Measurements from ENCODE around the gene GFOD1. TPM values are rescaled to one million over a fixed set of nuclear protein-coding genes. Genes with fewer than 3 reads are reported as not detected.

GFOD1 gene
- total RNA-seq, 1 experiment from 2014 or later: 6.1 TPM

GRCh38 chr6:13453153-13453552 lies 34.2 kb downstream of the GFOD1 start:
- H3K18ac ChIP-seq (ENCODE audit: insufficient read length, low read depth, low read length): no peak overlapping the region

More at GRCh38 chr6:13453153-13453552, 34.2 kb downstream of the GFOD1 start:
- Histone ChIP-seq H2BK20ac (ENCODE audit: low read depth, low read length, poor library complexity, severe bottlenecking) (no peak overlapping the region), H2AFZ (ENCODE audit: low read length) (no peak overlapping the region), H2BK15ac (ENCODE audit: low read depth, low read length) (no peak overlapping the region), H2BK12ac (ENCODE audit: insufficient read length, low read depth, low read length) (no peak overlapping the region), H3K9me3 (ENCODE audit: control insufficient read depth, low read depth, low read length) (no peaks in the 10 kb centered on the region), H3K4me2 (ENCODE audit: insufficient read depth, insufficient read length, low read length) (no peak overlapping the region), H3T11ph (ENCODE audit: low read length) (no peak overlapping the region), H3K27me3 (ENCODE audit: insufficient read depth, low read length) (no peaks in the 10 kb centered on the region), H3K4me1 (ENCODE audit: insufficient read depth, low read length) (no peaks in the 10 kb centered on the region), H3K79me2 (ENCODE audit: insufficient read depth, low read length) (no peaks in the 10 kb centered on the region; the same call in 1 of the 2 replicates), H4K5ac (ENCODE audit: insufficient read length, low read depth, low read length) (no peak overlapping the region), H3K4ac (ENCODE audit: low read depth, low read length) (no peak overlapping the region), H3K27ac (ENCODE audit: insufficient read length, low read depth, low read length) (no peak overlapping the region), H2AK5ac (ENCODE audit: insufficient read length, low read length) (no peak overlapping the region), H4K20me1 (ENCODE audit: control insufficient read depth, insufficient read depth, insufficient read length) (no peaks in the 10 kb centered on the region), H3K23ac (ENCODE audit: insufficient read length, low read depth, low read length) (no peak overlapping the region), H3K56ac (ENCODE audit: insufficient read length, low read depth, low read length) (no peak overlapping the region), H4K91ac (ENCODE audit: insufficient read length, low read depth, low read length) (no peak overlapping the region), H4K8ac (replicated peaks; ENCODE audit: insufficient read length, low read depth, low read length) (no peak overlapping the region), H3K79me1 (ENCODE audit: insufficient read depth, low read depth, low read length, poor library complexity, severe bottlenecking) (no peaks in the 10 kb centered on the region), H3K14ac (ENCODE audit: insufficient read depth, low read length) (no peak overlapping the region), H2BK120ac (ENCODE audit: low read depth, low read length, poor library complexity, severe bottlenecking) (no peak overlapping the region), H2BK5ac (ENCODE audit: insufficient read length, low read length) (no peak overlapping the region), H3K23me2 (ENCODE audit: insufficient read length, low read depth, low read length, poor library complexity, severe bottlenecking) (no peaks in the 10 kb centered on the region), H3K9ac (ENCODE audit: extremely low read depth, insufficient read length, low read length) (no peak overlapping the region)
- Mint-ChIP-seq H3K27me3 (ENCODE audit: low read depth) (peaks cover 1% of the 10 kb centered on the region; the same call in 1 of the 2 replicates), H3K9me3 (peaks cover 5 to 6% of the 10 kb centered on the region in 2 experiments; a peak in 3 of 5 replicates), H3K4me3 (no peak overlapping the region), H3K36me3 (ENCODE audit: insufficient read depth in 1 of 3, low read depth in 3 of 3) (peaks cover 4 to 5% (median 5%) of the 10 kb centered on the region in 3 experiments; a peak in 4 of 7 replicates), H3K27ac (no peak overlapping the region), H3K4me1 (peaks cover 16 to 26% of the 10 kb centered on the region in 2 experiments; a peak in 3 of 4 replicates)
- TF ChIP-seq CTCF (conservative IDR thresholded peaks at IDR 0.05): no peak
- DNase-seq: no peak
- WGBS (ENCODE audit: extremely low coverage, insufficient read length, low lambda C conversion rate): no CpG with 5 or more reads among the region's 4 CpGs
